Measurements from ENCODE around the gene SSTR3.

The SSTR3 gene

GRCh38 chr22:37167981-37168647 lies 44.2 kb downstream of the SSTR3 start:
- no peak for DNase-seq (ENCODE audit: low read depth in 2 of 2, low spot score in 1 of 2)

- no peak for DNase-seq (ENCODE audit: low read depth in 2 of 2, low spot score in 1 of 2)
Measured at GRCh38 chr22:37167176-37167980, 44.9 kb downstream of the SSTR3 start.

- peak; percentile 69 to 73 for DNase-seq (ENCODE audit: low read depth in 2 of 2, low spot score in 1 of 2)
Measured at GRCh38 chr22:37166675-37167066, 45.6 kb downstream of the SSTR3 start.

GRCh38 chr22:37165940-37166674 lies 46.2 kb downstream of the SSTR3 start:
- no peak for DNase-seq (ENCODE audit: low read depth in 2 of 2, low spot score in 1 of 2)

GRCh38 chr22:37165066-37165465 lies 47.2 kb downstream of the SSTR3 start:
- no peak for DNase-seq (ENCODE audit: low read depth in 2 of 2, low spot score in 1 of 2)

GRCh38 chr22:37164505-37164887 lies 47.8 kb downstream of the SSTR3 start:
- DNase-seq (ENCODE audit: low read depth in 2 of 2, low spot score in 1 of 2), result no peak

GRCh38 chr22:37163575-37164504 lies 48.4 kb downstream of the SSTR3 start:
- DNase-seq (ENCODE audit: low read depth in 2 of 2, low spot score in 1 of 2), result peak in 1 of 2 donors; percentile 42

- DNase-seq (ENCODE audit: low read depth in 2 of 2, low spot score in 1 of 2), result no peak
Measured at GRCh38 chr22:37163096-37163489, 49.2 kb downstream of the SSTR3 start.

GRCh38 chr22:37162221-37163095 lies 49.8 kb downstream of the SSTR3 start:
- DNase-seq (ENCODE audit: low read depth in 2 of 2, low spot score in 1 of 2), result peak; percentile 38 to 66

GRCh38 chr22:37161443-37161842 lies 50.8 kb downstream of the SSTR3 start:
- DNase-seq (ENCODE audit: low read depth in 2 of 2, low spot score in 1 of 2), result no peak

- DNase-seq (ENCODE audit: low read depth in 2 of 2, low spot score in 1 of 2), result no peak
Measured at GRCh38 chr22:37160027-37160426, 52.2 kb downstream of the SSTR3 start.

- no peak for DNase-seq (ENCODE audit: low read depth in 2 of 2, low spot score in 1 of 2)
Measured at GRCh38 chr22:37158963-37159290, 53.4 kb downstream of the SSTR3 start.

GRCh38 chr22:37157516-37158285 lies 54.6 kb downstream of the SSTR3 start:
- DNase-seq (ENCODE audit: low read depth in 2 of 2, low spot score in 1 of 2), result no peak

GRCh38 chr22:37156686-37157435 lies 55.4 kb downstream of the SSTR3 start:
- DNase-seq (ENCODE audit: low read depth in 2 of 2, low spot score in 1 of 2), result no peak

- DNase-seq (ENCODE audit: low read depth in 2 of 2, low spot score in 1 of 2), result no peak
Measured at GRCh38 chr22:37155971-37156370, 56.3 kb downstream of the SSTR3 start.

GRCh38 chr22:37154925-37155712 lies 57.2 kb downstream of the SSTR3 start:
- DNase-seq (ENCODE audit: low read depth in 2 of 2, low spot score in 1 of 2), result no peak
